COLO668 (cell line): ENCODE results near the gene PHTF1.

ENCODE experiments used
- DNase-seq: peaks from one replicate; lab custom pipeline; 2025; ENCODE audit not compliant: unreplicated experiment; lab: John Stamatoyannopoulos, UW

Gene PHTF1

DNA sequence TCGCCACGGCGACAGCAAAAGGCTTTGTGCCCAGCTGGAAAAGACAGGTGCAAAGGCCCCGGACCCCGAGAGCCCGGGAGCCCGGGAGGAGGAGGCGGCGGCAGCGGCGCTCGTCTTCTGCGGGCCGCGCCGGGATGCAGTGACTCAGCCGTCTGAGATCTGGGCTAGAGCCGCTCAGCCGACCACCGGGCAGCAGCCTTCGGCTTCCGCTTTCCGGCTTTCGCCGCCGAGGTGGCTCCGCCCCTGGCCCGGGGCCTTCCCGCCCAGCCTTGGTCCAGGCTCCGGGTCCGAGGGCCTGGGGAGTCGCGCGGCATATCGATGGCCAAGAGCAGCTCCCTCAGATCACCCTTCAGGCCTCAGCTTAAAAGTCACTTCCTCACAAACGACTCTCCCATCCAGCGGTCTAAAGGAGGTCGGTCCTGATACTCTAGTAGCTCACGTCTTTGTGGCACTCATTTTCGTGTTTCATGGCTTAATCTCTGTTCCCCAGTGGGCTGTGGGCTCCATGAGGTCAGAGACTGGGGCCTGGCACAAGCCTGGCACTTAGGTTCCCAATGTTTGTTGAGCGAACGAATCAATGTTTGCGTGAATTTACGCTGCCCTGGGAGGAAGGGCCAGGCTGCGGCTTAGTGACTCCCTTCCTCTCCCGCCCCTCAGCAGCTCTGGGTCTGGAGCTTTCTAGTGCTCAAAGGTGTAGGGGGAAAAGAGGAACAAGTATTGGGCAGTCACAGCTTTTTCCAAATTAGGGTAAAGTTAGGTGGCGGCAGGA lies at the start of gene PHTF1:
TSS of gene PHTF1 (minus strand) at position 154 of the 769 bp plus-strand sequence. CDS start 783 bp downstream, outside the sequence.
- DNase-seq: peak; percentile 87

DNA sequence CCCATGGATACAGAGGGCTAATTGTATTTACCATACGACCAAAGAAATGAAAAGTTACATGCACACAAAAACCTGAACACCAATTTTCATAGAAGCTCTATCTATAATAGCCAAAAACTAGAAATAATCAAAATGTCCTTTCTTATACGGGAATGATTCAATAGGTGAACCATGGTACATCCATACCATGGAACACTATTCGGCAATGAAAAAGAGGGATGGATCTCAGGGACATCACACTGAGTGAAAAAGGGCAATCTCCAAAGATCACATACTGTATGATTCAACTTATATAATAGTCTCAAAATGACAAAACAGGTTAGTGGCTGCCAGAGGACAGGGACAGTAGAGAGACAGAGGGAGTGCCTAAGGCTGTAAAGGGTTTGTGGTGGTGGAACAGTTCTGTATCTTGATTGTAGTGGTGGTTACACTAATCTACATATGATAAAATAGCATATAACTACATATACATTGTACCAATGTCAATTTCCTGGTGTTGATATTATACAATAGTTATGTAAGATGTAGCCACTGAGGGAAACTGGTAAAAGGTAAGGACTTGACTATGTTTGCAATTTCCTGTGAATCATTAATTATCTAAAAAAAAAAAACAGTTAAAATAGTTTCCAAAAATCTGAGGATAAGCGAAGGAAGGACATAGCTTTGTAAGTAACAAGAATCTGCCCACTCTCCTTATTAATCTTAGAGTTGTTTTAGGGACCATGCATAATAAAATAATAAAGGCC lies 49.3 kb upstream of the PHTF1 start:
- no peak for DNase-seq

DNA sequence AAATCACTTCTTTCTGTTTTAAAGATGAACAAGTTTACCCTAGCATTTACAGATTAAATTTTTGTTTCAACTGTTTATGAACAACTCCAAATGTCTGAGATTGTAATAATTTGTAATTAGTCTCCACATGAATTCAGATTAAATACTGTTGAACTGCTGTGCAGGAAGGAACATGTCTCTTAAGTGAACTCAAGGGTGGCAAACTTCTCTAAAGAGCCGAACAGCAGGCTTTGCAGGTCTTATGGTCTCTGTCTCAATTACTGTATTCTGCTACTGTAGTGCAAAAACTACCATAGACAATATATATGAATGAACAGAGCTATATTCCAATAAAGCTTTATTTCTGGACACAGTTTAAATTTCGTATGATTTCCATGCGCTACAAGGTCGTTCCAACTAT lies 46.4 kb upstream of the PHTF1 start:
- no peak for DNase-seq

DNA sequence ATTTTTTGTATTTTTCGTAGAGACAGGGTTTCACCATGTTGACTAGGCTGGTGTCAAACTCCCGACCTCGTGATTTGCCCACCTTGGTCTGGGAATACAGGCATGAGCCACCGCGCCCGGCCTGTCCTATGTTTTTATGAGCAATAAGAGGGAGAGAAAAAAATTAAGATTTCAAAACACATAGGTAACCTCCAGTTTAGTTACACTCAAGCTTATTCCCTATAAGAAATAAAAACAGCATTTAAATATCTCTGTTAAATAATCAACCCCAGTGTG lies 45.9 kb upstream of the PHTF1 start:
- no peak for DNase-seq

DNA sequence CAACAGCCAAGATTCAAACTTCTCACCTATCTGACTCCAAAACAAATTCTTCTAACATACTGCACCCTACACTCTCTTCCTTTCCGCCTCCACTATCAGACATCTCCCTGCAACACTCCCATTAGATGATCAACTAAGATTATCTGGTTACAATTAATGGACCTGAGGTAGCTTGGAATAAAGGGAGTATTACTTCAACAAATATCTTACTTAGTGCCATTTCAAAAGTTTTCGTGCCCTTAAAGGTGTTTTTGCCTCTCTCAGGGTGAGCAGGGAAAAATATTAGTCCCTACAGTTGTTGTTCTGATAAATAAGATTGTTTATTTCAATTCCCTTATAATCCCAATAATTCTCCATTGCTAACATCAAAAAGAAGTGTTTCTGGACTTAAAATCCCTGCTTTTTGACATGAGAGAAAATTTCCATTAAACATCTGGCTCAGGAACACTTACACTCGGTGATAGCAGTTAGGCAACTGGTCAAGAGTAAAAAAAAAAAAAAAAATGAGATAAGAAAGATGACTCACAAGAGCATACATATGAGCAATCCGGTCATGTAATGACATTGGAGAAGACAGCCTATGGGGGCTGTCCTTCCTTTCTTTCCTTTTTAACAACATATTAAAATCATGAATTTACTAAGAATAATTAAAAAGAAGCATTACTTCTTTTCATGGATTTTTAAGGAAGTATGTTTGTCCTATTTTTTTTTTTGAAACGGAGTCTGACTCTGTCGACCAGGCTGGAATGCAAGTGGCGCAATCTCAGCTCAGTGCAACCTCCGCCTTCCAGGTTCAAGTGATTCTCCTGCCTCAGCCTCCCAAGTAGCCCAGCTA lies 45.4 kb upstream of the PHTF1 start:
- no peak for DNase-seq

DNA sequence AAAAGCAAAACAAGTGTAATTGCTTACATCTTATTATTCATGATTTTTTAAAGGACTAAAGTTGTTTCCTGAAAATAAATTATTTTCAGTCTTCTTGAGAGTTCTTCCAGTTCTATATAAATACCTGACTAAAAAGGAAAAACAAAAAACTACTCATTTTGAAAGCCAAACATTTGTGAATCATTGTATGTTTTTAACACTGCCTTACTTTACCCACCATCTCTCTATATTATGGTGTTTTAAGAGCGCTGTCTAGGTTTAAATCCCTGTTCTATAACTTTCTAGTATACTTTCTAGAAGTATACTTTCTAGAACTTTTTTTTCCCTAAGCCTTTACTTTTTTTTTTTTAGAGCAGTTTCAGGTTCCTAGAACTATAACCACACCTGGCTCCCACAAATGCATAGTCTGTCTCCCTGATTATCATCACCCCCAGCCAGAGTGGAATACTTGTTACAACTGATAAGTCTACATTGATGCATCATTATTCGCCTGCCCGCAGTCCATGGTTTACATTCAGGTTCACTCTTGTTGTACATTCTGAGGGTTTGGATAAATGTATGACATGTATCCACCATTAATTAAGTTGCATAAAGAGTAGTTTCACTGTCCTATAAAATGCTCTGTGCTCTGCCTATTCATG lies 43.2 kb upstream of the PHTF1 start:
- DNase-seq: no peak

DNA sequence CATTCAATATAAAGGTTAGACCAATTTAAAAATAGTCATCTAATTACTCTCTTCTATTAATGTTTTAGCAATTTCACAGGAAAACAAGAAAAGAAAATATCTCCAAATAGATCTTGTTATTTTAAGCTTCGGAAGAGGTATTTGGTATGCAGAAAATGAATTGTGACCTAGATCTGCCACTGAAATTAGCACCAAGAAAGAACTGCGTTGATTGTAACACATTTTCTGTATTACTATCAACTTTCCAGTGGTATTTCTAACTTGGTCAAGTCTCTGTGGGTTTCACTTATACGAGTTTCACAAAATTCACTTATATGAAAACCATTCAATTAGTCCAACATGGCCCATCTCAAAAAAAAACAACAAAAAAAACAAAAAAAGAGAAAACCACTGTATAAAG lies 41.2 kb upstream of the PHTF1 start:
- DNase-seq: no peak

DNA sequence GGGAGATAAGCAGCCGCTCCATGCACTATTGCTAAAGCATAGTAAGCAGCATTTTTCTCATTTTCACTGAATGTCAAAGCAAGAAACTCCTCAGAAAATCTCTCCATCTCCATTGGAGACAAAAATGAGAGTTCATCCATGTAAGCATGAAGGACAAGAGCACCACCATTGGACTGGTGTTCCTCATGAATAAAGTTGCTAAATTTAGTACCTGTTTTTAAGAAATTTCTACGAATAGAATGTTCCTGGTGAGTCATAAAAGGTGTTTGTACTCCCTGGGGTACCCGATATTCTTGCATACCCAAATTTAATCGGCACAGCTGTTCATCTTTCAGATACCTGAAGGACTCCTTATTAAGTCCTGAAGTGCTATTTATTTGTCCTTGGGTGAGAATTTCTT lies 38.2 kb upstream of the PHTF1 start:
- no peak for DNase-seq

DNA sequence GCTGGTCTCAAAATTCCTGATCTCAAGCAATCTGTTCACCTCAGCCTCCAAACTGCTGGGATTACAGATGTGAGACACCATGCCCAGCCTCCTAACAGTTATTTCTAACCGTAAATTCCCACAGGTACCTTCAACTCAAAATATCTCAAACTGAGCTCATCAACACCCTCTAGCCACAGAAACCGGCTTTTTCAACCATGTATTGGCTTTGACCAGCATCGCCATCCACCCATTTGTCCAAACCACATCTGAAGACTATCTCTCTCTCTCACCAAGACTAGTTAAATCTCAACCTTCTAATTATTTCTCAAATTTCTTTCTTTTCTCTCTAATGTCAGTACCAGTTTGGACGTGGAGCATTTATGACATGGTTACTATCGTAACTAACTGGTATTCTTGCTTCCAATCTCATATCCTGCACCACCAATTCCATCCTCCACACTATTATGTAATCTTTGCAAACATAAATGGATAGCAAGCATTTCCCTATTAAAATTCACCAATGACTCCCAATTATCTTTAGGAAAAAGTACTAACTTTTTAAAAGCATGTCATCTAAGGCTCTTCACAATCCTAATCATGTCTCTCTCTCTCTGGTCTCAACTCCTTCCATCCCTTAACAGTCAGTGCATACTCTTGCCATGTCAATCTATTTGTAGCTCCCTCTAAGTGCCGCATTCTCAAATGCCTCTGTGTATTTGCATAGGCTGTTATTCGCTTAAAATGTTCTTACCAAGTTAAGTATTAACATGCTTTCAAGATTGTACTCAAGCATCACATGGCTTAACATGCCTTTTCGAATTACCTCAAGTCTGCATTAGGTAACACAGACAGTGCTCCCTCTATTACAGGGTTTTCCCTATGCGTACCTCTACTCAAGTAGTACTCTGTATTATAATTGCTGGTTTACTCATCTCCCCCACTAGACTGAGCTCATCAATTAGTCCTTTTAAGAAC lies 34.9 kb upstream of the PHTF1 start:
- no peak for DNase-seq

DNA sequence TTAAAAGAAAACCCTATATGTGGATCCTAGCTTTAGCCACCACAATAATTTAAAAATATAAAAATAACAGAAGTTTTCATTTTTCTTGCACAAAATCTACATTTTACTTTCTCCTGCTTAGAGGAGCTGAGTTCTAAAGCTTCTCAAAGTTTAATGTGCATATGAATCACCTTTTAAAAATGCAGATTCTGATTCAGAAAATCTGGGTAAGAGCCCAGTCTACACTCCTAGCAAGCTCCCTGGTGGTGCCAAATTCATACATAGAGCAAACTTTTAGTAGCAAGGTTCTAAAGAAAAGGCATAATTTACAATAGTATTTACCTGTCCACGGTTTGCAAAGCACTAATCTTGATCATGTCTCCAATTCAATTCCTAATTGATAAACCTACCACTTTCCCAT lies 33.7 kb upstream of the PHTF1 start:
- no peak for DNase-seq

DNA sequence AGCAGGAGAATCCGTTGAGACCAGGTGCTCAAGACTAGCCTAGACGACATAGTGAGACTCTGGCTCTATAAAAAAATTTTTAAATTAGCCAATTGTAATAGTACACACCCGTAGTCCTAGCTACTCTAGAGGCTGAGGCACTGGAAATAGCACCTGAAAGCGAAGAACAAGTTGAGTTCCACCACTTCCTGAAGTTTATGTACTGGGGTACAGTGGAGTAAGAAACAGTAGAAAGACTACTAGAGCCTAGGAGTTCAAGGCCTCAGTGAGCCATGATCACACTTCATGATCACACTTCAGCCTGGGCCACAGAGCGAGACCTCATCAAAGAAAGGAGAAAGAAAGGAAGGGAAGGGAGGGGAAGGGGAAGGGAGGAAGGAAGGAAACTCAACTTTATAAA lies 33.2 kb upstream of the PHTF1 start:
- no peak for DNase-seq

DNA sequence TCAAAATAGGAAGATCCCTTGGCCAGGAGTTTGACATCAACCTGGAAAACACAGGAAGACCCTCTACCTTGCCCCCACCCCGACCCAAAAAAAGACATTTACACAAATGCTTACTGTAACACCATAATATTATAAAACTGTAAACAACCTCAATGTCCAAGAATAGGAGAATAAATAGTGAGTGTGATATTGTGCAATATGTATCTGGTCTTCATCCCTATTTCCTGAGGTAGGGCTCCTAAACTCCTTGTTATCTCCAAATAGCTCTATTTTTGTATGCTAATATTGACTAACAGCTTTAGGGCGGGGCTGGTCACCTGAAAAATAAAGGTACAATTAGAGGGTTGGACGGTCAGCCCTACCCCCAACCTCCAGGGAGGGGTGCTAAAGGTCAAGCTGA lies 29.5 kb upstream of the PHTF1 start:
- no peak for DNase-seq

DNA sequence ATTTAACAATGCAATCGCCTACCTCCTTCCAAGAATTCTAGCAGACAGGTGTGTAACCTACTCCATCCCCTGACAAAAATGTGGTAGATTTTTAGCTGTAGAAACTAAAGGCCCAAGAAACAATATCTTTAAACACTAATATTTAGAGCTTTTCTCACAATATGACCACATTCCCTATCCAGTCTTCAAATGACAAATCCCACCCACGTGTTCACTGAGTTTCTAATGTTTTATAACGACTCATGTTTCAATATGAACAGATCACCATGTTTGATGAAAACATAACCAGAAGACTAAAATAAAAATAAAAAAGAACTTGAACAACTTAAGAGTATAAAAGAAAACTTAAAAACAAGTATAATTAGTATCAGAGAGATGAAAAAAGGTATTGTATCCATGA lies 28.4 kb upstream of the PHTF1 start:
- DNase-seq: no peak

DNA sequence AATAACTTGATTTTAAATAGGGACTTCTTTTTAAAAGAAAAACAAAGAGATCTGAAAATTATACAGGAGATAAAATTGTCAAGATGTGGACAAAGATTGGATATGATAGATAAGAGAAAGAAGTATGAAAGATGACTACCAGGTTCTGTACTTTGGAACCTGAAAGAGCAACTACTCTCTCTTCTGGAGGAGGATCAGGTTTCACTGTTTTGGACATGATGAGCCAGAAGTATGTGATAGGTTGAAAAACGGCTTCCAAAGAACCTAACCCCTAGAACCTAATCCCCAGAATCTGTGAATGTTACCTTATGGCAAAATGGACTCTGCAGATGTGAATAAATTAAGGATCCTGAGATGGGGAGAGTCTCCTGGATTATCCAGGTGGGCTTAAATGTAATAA lies 26.8 kb upstream of the PHTF1 start:
- DNase-seq: no peak

DNA sequence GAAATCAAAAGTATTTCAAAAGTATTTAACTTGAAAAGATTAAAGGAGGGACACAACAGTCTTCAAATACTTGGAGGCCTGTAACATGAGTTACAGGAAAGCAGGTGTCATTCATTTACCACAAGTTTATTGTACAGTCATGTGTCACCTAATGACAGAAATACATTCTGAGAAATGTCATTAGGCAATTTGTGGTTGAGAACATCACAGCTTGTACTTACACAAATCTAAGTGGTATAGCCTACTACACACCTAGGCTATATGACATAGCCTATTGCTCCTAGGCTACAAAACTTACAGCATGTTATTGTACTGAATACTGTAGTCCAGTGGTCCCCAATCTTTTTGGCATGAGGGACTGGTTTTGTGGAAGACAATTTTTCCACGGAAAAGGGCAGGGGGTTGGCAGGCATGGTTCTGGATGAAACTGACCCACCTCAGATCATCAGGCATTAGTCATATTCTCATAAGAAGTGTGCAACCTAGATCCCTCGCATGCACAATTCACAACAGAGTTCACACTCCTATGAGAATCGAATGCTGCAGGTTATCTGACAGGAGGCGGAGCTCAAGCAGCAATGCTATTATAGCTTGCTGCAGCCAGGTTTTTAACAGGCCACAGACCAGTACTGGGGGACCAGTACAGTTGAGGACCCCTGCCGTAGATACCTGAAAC lies 25.0 kb upstream of the PHTF1 start:
- no peak for DNase-seq

DNA sequence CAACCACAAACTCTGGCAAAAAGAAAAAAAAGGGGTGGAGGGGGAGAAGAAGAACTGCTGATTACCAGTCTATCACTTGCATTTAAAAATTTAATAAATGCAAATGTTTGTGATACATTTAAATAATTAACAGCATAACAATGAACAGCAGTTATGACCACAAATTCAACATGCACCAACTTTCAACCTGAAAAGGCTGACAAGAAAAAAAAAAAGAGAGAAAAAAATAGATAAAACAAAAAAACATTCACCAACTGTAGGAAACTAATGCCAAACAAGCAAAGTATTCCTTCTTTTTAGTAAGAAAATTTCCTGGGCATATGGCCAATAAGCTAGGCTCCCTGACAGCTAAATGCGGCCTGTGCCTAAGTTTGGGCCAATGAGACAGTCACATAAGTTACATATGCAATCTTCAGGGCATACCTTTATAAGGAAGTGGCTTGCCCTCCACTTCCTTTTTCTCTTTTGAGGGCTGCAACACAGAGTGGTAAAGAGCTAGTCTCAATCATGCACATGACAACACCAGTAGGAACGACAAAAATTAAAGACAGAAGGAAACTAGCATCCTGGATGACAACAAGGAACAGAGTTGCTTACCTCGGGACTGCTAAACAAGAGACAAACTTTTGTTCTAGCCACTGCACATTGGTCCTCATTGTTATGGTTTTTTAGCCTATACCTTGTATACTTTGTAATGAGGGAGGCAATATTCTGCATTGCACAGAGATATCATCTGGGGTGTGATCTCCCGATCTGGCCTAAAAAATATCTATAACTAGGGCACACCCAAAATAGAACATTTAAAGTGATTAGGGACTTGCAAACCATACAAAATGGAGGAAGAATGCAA lies 24.2 kb upstream of the PHTF1 start:
- no peak for DNase-seq

DNA sequence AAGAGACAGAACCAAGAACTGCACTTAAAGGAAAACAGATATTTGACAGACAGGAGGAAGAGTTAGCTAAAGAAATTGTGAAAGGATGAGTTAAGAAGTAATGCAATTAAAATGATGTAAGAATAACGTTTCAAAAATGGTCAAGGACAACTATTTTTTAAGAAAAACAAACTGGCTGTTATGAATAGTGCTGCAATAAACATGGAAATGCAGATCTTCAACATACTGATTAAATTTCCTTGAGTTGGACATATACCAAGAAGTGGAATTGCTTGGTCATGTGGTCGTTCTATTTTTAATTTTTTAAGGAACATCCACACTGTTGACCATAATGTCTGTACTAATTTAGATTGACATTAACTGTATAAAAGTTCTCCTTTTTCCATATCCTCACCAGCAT lies 23.1 kb upstream of the PHTF1 start:
- no peak for DNase-seq

DNA sequence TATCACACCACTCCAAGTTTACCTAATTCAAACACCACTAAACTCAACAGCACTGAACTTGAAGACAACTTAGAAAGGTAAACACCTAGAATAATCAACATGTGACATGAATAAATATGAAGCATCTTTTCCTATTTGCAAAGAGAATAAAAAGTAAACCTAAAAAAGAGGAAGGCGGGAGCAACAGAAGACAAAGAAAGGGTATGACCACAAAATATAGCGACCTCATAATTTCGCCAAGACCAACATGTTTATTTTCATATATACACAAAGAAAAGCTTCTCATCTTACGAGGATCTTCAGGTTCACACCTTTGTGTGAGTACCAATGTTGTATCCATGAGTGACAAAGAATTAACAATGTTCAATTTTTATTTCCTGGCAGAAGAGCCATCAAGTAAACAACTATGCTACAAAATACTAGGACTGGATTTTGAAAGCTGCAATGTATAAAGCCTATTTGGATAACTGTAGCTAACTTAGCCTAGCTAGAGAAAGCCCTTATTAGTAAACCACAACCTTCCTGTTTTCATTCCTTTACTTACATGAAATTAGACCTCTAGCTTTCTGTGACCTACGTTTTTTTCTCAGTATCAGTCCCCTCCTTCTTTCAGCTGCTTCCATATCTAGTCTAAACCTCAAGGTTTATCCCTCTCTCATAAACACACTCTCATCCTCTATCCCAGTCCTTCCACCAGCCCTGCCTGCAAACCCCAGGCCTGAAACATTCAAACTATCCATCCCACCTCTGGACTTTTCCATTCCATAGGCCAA lies 21.3 kb upstream of the PHTF1 start:
- DNase-seq: no peak
